Muscle layer of colon (tissue), 2 donors: ENCODE measurements around the gene GRAMD2A.

Experiments used
- H3K27ac ChIP-seq: one replicate; pipeline ENCODE4 v1.7.0; 2013; ENCODE audit warnings: low read depth, mild to moderate bottlenecking, low read length, moderate library complexity
- H3K27me3 ChIP-seq, 2 donors: one replicate each; pipeline ENCODE4 v1.7.0; 2013; ENCODE audit warnings: low read length in 2 of 2, mild to moderate bottlenecking in 2 of 2; ENCODE audit not compliant: insufficient read depth in 2 of 2, control insufficient read depth in 1 of 2
- H3K36me3 ChIP-seq: one replicate; pipeline ENCODE4 v1.7.0; 2013; ENCODE audit warnings: mild to moderate bottlenecking, low read length; ENCODE audit not compliant: insufficient read depth
- H3K4me1 ChIP-seq: one replicate; pipeline ENCODE4 v1.7.0; 2013; ENCODE audit warnings: mild to moderate bottlenecking, low read length; ENCODE audit not compliant: insufficient read depth
- H3K4me3 ChIP-seq, 2 donors: one replicate each; pipeline ENCODE4 v1.7.0; 2013; ENCODE audit warnings: low read length in 2 of 2, low read depth in 1 of 2, mild to moderate bottlenecking in 1 of 2, moderate library complexity in 1 of 2
- H3K9ac ChIP-seq: one replicate; pipeline ENCODE4 v1.7.0; 2013; ENCODE audit warnings: low read length
- H3K9me3 ChIP-seq: one replicate; pipeline ENCODE4 v1.7.0; 2013; ENCODE audit warnings: mild to moderate bottlenecking, low read length
- donor health status: abdominal sarcoma.
- donor health status: Adenocarcinoma of cecum.

Gene GRAMD2A

DNA sequence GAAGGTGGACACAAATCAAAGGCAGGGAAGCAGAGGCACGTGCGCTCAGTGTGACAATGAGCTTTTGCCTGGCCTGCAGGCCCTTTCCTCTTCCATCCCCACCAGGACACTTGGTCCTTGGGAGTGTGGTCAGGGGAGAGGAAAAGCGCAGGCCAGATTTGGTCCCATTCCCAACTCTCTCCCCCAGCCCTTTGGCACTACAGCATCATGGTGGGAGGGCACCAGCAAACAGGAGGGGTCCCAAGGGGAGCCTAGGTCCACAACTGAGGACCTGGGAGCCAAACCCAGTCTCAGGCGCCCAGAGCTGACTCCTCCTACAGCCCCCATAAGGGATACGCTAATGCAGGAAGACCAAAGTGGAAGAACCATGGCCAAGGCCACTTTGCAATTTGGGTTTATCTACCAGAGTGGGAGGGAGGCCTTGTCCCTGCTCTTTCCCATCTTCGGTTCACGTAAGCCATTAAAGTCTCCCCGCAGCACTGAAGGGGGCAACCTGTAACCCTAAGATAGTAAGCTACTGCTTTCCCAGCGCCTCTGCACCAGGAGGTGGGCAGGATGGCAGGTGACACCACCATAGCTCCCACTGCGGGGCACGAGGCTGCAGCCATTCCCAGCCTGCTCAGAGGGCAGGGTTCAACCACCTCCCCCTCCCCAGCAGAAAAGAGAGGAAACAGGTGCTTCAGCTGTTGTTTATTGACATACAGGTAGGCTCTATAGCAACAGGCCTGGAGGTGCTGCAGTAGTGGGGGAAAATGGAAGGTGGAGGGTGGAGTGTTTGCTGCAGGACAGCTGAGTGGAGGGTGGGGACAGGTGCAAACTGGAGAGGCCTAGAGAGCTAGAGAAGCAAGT is 993 bp upstream of the GRAMD2A start:
- Histone ChIP-seq H3K36me3 (peaks cover 45% of the 10 kb centered on the region), H3K27me3 (peaks cover 5 to 14% of the 10 kb centered on the region in 2 donors), H3K4me3 (no peak overlapping the region), H3K27ac (no peak overlapping the region), H3K4me1 (peaks cover 10% of the 10 kb centered on the region), H3K9ac (no peak overlapping the region), H3K9me3 (no peaks in the 10 kb centered on the region)

- H3K9me3 ChIP-seq = no peaks in the 10 kb centered on the region
- peaks cover 5 to 14% of the 10 kb centered on the region in 2 donors for H3K27me3 ChIP-seq
- no peaks in the 10 kb centered on the region for H3K4me1 ChIP-seq
- H3K4me3 ChIP-seq = peak overlapping the region in 1 of 2 donors; percentile 39
- no peak overlapping the region for H3K27ac ChIP-seq
- peaks cover 35% of the 10 kb centered on the region for H3K36me3 ChIP-seq
- no peak overlapping the region for H3K9ac ChIP-seq
Measured at GRCh38 chr15:72197041-72197459, 537 bp downstream of the GRAMD2A start.

DNA sequence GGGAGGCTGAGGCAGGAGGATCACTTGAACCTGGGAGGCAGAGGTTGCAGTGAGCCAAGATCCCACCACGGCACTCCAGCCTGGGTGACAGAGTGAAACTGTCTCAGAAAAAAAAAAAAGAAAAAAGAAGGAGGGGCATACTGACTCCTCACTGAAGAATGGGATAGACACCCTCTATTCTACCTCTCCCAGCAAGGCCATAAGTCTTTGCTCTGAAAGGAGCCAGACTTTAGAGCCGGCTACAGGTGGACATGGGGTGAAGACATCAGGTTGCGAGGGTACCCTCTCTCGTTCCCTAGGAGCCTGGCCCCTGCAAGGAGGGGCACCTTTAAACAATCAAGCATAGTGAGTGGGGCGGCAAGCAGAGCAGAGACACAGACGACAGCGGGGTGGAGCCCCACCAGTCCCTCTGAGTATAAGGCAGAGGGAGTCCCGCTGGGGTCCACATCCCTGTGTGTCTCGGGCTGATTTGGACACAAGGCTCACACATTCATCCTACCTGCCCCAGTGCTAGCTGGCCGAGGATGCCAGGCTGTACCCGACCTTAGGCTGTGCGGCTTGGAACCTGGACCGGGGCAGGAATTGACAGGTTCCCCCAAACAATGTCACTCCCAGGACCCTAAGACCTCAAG is 1.1 kb downstream of the GRAMD2A start:
- H3K36me3 ChIP-seq = peaks cover 30% of the 10 kb centered on the region
- H3K27me3 ChIP-seq = peaks cover 5 to 14% of the 10 kb centered on the region in 2 donors
- H3K27ac ChIP-seq = no peak overlapping the region
- H3K9ac ChIP-seq = no peak overlapping the region
- H3K4me1 ChIP-seq = no peaks in the 10 kb centered on the region
- H3K4me3 ChIP-seq = no peak overlapping the region
- no peaks in the 10 kb centered on the region for H3K9me3 ChIP-seq

DNA sequence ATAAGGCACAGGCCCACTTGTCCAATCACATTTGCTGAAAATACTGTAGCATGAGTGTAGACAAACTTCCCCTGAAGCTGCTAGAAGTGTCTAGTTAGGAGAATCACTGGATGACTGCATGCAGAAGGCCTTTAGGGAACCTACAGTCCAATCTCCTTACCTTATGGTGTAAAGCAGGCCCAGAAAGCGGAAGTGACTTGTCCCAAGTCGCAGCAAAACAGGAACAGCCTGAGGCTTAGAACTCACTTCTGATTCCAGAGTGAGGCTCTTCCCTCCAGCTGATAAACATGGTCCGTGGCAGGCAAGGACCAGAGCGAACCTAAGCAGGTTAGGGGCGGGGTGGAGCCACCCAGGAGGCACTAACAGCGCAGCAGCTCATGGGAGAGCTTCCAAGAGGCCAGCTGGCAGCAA is 2.5 kb downstream of the GRAMD2A start:
- Histone ChIP-seq H3K27me3 (peaks cover 5 to 14% of the 10 kb centered on the region in 2 donors), H3K4me1 (no peaks in the 10 kb centered on the region), H3K36me3 (peaks cover 15% of the 10 kb centered on the region), H3K9ac (no peak overlapping the region), H3K27ac (no peak overlapping the region), H3K9me3 (no peaks in the 10 kb centered on the region), H3K4me3 (no peak overlapping the region)

- Histone ChIP-seq H3K9ac (no peak overlapping the region), H3K4me3 (no peak overlapping the region), H3K9me3 (no peaks in the 10 kb centered on the region), H3K36me3 (peaks cover 3% of the 10 kb centered on the region), H3K27ac (no peak overlapping the region), H3K4me1 (no peaks in the 10 kb centered on the region), H3K27me3 (peaks cover 5 to 14% of the 10 kb centered on the region in 2 donors)
Measured at GRCh38 chr15:72193836-72194396, 3.7 kb downstream of the GRAMD2A start.

DNA sequence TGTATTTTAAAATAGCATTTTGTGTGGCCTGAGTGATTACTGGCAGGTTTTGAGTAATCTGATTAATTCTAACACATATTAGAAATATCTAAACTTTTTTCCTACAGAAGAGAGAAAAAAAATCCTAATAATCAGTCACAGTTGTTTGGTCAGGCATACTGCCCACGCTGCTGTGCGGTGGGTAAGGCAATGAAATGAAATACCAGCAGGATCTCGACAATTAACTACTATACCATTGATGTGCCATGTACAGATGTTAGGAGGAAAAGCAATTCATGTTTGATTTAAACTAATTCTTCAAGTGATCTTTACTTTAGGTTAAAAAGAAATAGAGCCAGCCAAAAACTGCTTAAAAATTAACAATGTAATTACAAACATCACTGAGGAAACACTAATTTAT is 5.2 kb downstream of the GRAMD2A start:
- no peak overlapping the region for H3K9ac ChIP-seq
- no peaks in the 10 kb centered on the region for H3K36me3 ChIP-seq
- H3K27me3 ChIP-seq = peaks cover 5 to 14% of the 10 kb centered on the region in 2 donors
- H3K27ac ChIP-seq = no peak overlapping the region
- H3K4me3 ChIP-seq = no peak overlapping the region
- no peaks in the 10 kb centered on the region for H3K4me1 ChIP-seq
- no peaks in the 10 kb centered on the region for H3K9me3 ChIP-seq

GRCh38 chr15:72189250-72189902 is 8.2 kb downstream of the GRAMD2A start:
- H3K36me3 ChIP-seq = no peaks in the 10 kb centered on the region

DNA sequence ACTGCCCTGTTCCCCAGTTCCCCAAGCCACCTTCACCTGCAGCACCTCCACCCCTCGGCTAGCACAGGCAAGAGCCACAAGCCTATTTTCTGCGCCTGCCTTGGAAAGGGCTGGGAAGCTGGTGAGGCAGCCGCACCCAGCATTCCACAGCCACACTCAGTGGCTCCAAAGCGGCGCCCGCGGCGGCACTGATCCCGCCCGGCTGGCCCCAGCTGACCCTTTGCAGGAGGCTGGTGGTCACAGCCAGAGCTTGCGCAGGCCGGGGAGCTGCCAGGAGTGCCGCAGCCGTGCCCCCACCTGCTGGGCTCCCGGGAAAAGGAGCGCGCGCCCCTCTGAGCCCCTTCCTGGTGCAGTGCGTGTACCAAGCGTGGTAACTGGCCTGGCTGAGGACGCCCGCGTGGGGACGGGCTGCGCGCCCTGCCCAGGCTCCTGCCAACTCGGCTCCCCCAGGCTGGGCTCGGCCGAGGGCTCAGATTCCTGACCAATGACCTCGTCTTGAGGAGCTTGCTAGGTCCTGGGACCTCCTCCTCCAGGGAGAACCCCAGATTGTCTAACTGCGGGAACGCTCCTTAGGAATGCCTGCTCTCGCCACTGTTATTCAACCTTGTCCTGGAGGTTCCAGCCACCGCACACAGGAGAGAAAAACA is 13.3 kb downstream of the GRAMD2A start:
- Histone ChIP-seq H3K4me1 (peaks cover 5% of the 10 kb centered on the region), H3K9me3 (no peaks in the 10 kb centered on the region), H3K27me3 (peaks cover 0 to 32% of the 10 kb centered on the region in 2 donors), H3K4me3 (peak overlapping the region in 1 of 2 donors; percentile 9), H3K27ac (no peak overlapping the region), H3K9ac (no peak overlapping the region), H3K36me3 (no peaks in the 10 kb centered on the region)

More at GRCh38 chr15:72189250-72189902, 8.2 kb downstream of the GRAMD2A start:
- H3K4me1 ChIP-seq = no peaks in the 10 kb centered on the region
- no peak overlapping the region for H3K27ac ChIP-seq
- H3K4me3 ChIP-seq = no peak overlapping the region
- H3K9ac ChIP-seq = no peak overlapping the region
- H3K27me3 ChIP-seq = peaks cover 0 to 3% of the 10 kb centered on the region in 2 donors
- H3K9me3 ChIP-seq = no peaks in the 10 kb centered on the region

DNA sequence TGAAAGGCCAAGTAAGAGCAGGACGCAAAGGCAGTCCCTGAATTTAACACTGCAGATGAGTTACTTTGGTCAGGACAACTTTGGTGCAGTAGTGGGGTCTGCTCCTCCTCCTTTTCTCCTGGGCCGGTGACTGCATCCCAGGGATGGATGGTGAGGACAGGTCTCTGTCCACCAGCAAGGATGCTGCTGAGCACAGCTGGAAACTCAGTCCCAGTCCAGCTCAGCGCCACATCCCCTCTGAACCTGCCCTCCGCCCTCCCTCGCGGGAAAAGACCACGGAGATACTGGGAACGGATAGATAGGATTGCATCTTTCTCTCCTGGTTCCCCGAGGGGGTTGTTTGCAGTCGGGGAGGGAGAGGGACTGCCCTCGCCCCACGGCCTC is 13.8 kb downstream of the GRAMD2A start:
- Histone ChIP-seq H3K27me3 (peaks cover 0 to 35% of the 10 kb centered on the region in 2 donors), H3K4me1 (peaks cover 5% of the 10 kb centered on the region), H3K4me3 (peak overlapping the region in 1 of 2 donors; percentile 9), H3K9me3 (no peaks in the 10 kb centered on the region), H3K36me3 (no peaks in the 10 kb centered on the region), H3K9ac (no peak overlapping the region), H3K27ac (no peak overlapping the region)

DNA sequence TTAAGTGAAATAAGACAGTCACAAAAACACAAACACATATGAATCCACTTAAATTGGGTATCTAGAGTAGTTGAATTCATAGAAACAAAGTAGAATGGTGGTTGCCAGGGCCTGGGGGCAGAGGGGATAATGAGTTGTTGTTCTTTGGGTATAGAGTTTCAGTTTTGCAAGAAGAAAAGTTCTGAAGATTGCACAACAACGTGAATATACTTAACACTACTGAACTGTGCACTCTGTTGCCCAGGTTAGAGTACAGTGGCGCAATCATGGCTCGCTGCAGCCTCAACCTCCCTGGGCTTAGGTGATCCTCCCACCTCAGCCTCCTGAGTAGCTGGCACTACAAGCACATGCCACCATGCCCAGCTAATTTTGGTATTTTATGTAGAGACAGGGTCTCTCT is 14.9 kb downstream of the GRAMD2A start:
- H3K36me3 ChIP-seq = no peaks in the 10 kb centered on the region
- H3K4me3 ChIP-seq = no peak overlapping the region
- H3K9ac ChIP-seq = no peak overlapping the region
- H3K27ac ChIP-seq = no peak overlapping the region
- peaks cover 5% of the 10 kb centered on the region for H3K4me1 ChIP-seq
- peaks cover 0 to 35% of the 10 kb centered on the region in 2 donors for H3K27me3 ChIP-seq
- no peaks in the 10 kb centered on the region for H3K9me3 ChIP-seq

GRCh38 chr15:72182244-72182643 is 15.3 kb downstream of the GRAMD2A start:
- Histone ChIP-seq H3K36me3 (no peaks in the 10 kb centered on the region), H3K4me1 (peaks cover 5% of the 10 kb centered on the region), H3K9me3 (no peaks in the 10 kb centered on the region), H3K4me3 (no peak overlapping the region), H3K27me3 (peaks cover 0 to 35% of the 10 kb centered on the region in 2 donors), H3K27ac (no peak overlapping the region), H3K9ac (no peak overlapping the region)
